ENCODE results near the gene AMOTL2. TPM values are rescaled to one million over a fixed set of nuclear protein-coding genes. Genes with fewer than 3 reads are reported as not detected.

AMOTL2 gene
- total and polyA plus RNA-seq, 2 donors (not counting 3 experiments of a cell fraction or from before 2014, with no cell fraction given), result 130 to 145 TPM

GRCh38 chr3:134311693-134312071 is 62.6 kb downstream of the AMOTL2 start:
- no TSS peak for BruUV-seq (replicated peaks)
- H3K4me2 ChIP-seq (ENCODE audit: insufficient read depth, low read length), result no peak overlapping the region
- no peak overlapping the region for H3K9ac ChIP-seq (replicated peaks; ENCODE audit: extremely low read depth, insufficient read depth, low read length)
- H3K27ac ChIP-seq (ENCODE audit: insufficient read depth, low read depth, low read length), result no peak overlapping the region
- H3K27me3 ChIP-seq (ENCODE audit: control insufficient read depth in 2 of 2, insufficient read depth in 2 of 2, low read length in 2 of 2), result no peaks in the 10 kb centered on the region
- H3K79me2 ChIP-seq (ENCODE audit: control insufficient read depth, insufficient read depth, low read length), result no peaks in the 10 kb centered on the region
- FAIRE-seq, result no peak
- TF ChIP-seq MYC (IDR thresholded peaks at IDR 0.05; ENCODE audit: low read depth, low read length) (no peak), POLR2AphosphoS5 (IDR thresholded peaks at IDR 0.05; ENCODE audit: insufficient read depth, low read depth, low read length) (no peak), CTCF (IDR thresholded peaks at IDR 0.05; ENCODE audit: extremely low read depth in 1 of 2, insufficient read depth in 1 of 2, low read depth in 1 of 2, low read length in 2 of 2) (no peak), EZH2 (IDR thresholded peaks at IDR 0.05; ENCODE audit: borderline replicate concordance, low read depth, low read length, severe bottlenecking) (no peak), GATA2 (IDR thresholded peaks at IDR 0.05; ENCODE audit: insufficient read depth, insufficient read length, low read depth, low read length) (no peak), MAX (IDR thresholded peaks at IDR 0.05; ENCODE audit: insufficient read depth, insufficient read length) (no peak), JUN (IDR thresholded peaks at IDR 0.05; ENCODE audit: borderline replicate concordance, insufficient read depth, insufficient read length, low read depth) (no peak), POLR2A (IDR thresholded peaks at IDR 0.05; ENCODE audit: low read depth, low read length) (no peak), FOS (IDR thresholded peaks at IDR 0.05; ENCODE audit: borderline replicate concordance, insufficient read depth, low read length) (no peak)
- H3K9me3 ChIP-seq (replicated peaks; ENCODE audit: control insufficient read depth, insufficient read depth, low read length), result no peaks in the 10 kb centered on the region
- H3K4me3 ChIP-seq (replicated peaks in 1 of 3; ENCODE audit: insufficient read depth in 1 of 3, low read depth in 1 of 3, low read length in 3 of 3), result no peak overlapping the region
- no peak overlapping the region for H2AFZ ChIP-seq (ENCODE audit: low read depth, low read length)
- no peak for DNase-seq (ENCODE audit: low read depth, low spot score)
- no peaks in the 10 kb centered on the region for H3K9me1 ChIP-seq (replicated peaks; ENCODE audit: control insufficient read depth, extremely low read depth, insufficient read depth, low read length)
- CTCF ChIA-PET, result interaction anchor here (0.9 to 13.9 kb wide), 7 partner anchors 46 to 163 kb away, joined by 3 to 296 read pairs (median 40); partner anchors contain the start of gene AMOTL2
- H3K36me3 ChIP-seq (ENCODE audit: control insufficient read depth in 2 of 2, extremely low read depth in 1 of 2, insufficient read depth in 2 of 2, low read length in 2 of 2), result no peaks in the 10 kb centered on the region
- intact Hi-C loops (cut with micrococcal nuclease), result no loop called here
- dilution Hi-C loops (cut with MboI; ENCODE audit: extremely low pct_ligation_motif_present, low sequenced_read_pairs), result no loop called here
- no peaks in the 10 kb centered on the region for H4K20me1 ChIP-seq (replicated peaks; ENCODE audit: control insufficient read depth, extremely low read depth, insufficient read depth, low read length)
- H3K4me1 ChIP-seq (ENCODE audit: control insufficient read depth, extremely low read depth, insufficient read depth, low read length), result peaks cover 35% of the 10 kb centered on the region
- POLR2A ChIA-PET, result interaction anchor here (0.7 to 4.1 kb wide), 4 partner anchors 52 to 76 kb away, joined by 3 to 63 read pairs (median 7); partner anchors contain the start of gene AMOTL2

Measured in endothelial cell of umbilical vein (primary cell).